GM20431 (cell line): ENCODE results near the gene ICAM4.

Experiments used
- in situ Hi-C: fragments of 300-500 bp; cut with MseI, MboI; formaldehyde crosslinking; loops from one replicate; pipeline ENCODE4 v1.15.0; 2020; ENCODE audit warnings: low sequenced_read_pairs; ENCODE audit not compliant: unreplicated experiment

The ICAM4 gene

GRCh38 chr19:10289836-10290356, 3.1 kb downstream of the ICAM4 start, which contains the start of gene ICAM5:
TSS of gene ICAM5 (plus strand) at chr19:10289952. CDS start at chr19:10290044, 92 bp downstream.
- in situ Hi-C loops, result no loop called here

GRCh38 chr19:10290357-10290875, 3.7 kb downstream of the ICAM4 start:
- in situ Hi-C loops, result no loop called here

GRCh38 chr19:10290876-10291553, 4.3 kb downstream of the ICAM4 start:
- in situ Hi-C loops, result no loop called here

- in situ Hi-C loops, result no loop called here
These were observed 4.9 kb downstream of the ICAM4 start for GRCh38 chr19:10291554-10292205.

- in situ Hi-C loops, result no loop called here
These were observed 5.5 kb downstream of the ICAM4 start for GRCh38 chr19:10292206-10292788.

- in situ Hi-C loops, result no loop called here
These were observed 6.3 kb downstream of the ICAM4 start for GRCh38 chr19:10292789-10293636.

- in situ Hi-C loops, result no loop called here
These were observed 7.0 kb downstream of the ICAM4 start for GRCh38 chr19:10293637-10294367.

- in situ Hi-C loops, result no loop called here
These were observed 7.6 kb downstream of the ICAM4 start for GRCh38 chr19:10294368-10294697.

GRCh38 chr19:10295305-10295846, 8.6 kb downstream of the ICAM4 start:
- in situ Hi-C loops, result no loop called here

GRCh38 chr19:10295847-10296591, 9.3 kb downstream of the ICAM4 start:
- in situ Hi-C loops, result no loop called here

- in situ Hi-C loops, result no loop called here
These were observed 13.0 kb downstream of the ICAM4 start for GRCh38 chr19:10299545-10300458.

- in situ Hi-C loops, result no loop called here
These were observed 18.5 kb downstream of the ICAM4 start for GRCh38 chr19:10305139-10305806.

- in situ Hi-C loops, result no loop called here
These were observed 19.6 kb downstream of the ICAM4 start for GRCh38 chr19:10306327-10306726.

GRCh38 chr19:10309423-10309822, 22.7 kb downstream of the ICAM4 start, which contains the start of gene ZGLP1:
TSS of gene ZGLP1 (minus strand) at chr19:10309815.
- in situ Hi-C loops, result no loop called here

GRCh38 chr19:10315335-10316214, 28.8 kb downstream of the ICAM4 start, which contains the start of gene FDX2:
TSS of gene FDX2 (minus strand) at chr19:10316015. CDS start at chr19:10315996, 19 bp downstream.
- in situ Hi-C loops, result no loop called here
